ENCODE results near the gene TNFAIP8L2. TPM values are rescaled to one million over a fixed set of nuclear protein-coding genes. Genes with fewer than 3 reads are reported as not detected.

TNFAIP8L2 gene
- total RNA-seq, 1 experiment from 2014 or later = not detected

DNA sequence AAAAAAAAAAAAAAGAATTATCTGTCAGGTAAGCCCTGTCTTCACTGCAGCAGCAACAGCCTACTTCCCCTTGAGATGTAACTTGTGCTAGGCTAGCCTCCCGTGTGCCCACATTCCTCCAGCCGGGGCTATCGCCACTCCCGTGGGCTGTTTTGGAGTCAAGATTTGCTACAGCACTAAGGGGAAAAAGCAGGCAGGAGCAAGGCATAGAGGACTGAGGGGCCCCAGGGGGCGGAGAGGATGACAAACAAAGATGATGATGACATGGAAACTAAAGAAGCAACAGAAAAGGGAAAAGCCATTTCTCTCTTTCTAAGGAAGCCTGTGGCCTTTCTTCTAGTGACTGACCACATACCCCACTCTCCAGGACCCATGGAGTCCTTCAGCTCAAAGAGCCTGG is 1.9 kb downstream of the TNFAIP8L2 start:
- ChIA-PET CTCF (interaction anchor here (1.3 to 2.4 kb wide), 2 partner anchors 58 to 59 kb away, joined by 4 to 28 read pairs; no protein-coding TSS in a partner anchor), POLR2A (ENCODE audit: unreplicated experiment) (no interaction called here)
- no peak overlapping the region for H2AFZ ChIP-seq (ENCODE audit: low read length)
- H3K4me2 ChIP-seq (ENCODE audit: low read length) = no peak overlapping the region
- peaks cover 5% of the 10 kb centered on the region; the same call in 1 of the 2 replicates for H3K36me3 ChIP-seq (ENCODE audit: low read depth, low read length)
- no TSS peak for BruUV-seq (replicated peaks)
- no peaks in the 10 kb centered on the region for H4K20me1 ChIP-seq (ENCODE audit: low read length)
- no peak overlapping the region for H3K4me3 ChIP-seq (ENCODE audit: low read length)
- no peak overlapping the region for H3K27ac ChIP-seq (ENCODE audit: low read length)
- H3K4me1 ChIP-seq (ENCODE audit: insufficient read depth, low read length) = no peaks in the 10 kb centered on the region
- ATAC-seq (no peak), DNase-seq (no peak)
- no peaks in the 10 kb centered on the region for H3K27me3 ChIP-seq (ENCODE audit: low read length)
- no peak overlapping the region for H3K9ac ChIP-seq (ENCODE audit: low read length)
- H3K79me2 ChIP-seq (ENCODE audit: low read length) = no peaks in the 10 kb centered on the region
- H3F3A ChIP-seq (ENCODE audit: low read length, unreplicated experiment) = no peaks in the 10 kb centered on the region
- H3K9me2 ChIP-seq (replicated peaks; ENCODE audit: low read length) = no peaks in the 10 kb centered on the region
- no peaks in the 10 kb centered on the region for H3K9me3 ChIP-seq (ENCODE audit: low read length)
- TF ChIP-seq EZH2 (IDR thresholded peaks at IDR 0.05; ENCODE audit: low read length, unreplicated experiment) = no peak
- no peak for TF ChIP-seq EZH2phosphoT487 (IDR thresholded peaks at IDR 0.05; ENCODE audit: borderline replicate concordance, low read length)
- TF ChIP-seq, protein P1, sequence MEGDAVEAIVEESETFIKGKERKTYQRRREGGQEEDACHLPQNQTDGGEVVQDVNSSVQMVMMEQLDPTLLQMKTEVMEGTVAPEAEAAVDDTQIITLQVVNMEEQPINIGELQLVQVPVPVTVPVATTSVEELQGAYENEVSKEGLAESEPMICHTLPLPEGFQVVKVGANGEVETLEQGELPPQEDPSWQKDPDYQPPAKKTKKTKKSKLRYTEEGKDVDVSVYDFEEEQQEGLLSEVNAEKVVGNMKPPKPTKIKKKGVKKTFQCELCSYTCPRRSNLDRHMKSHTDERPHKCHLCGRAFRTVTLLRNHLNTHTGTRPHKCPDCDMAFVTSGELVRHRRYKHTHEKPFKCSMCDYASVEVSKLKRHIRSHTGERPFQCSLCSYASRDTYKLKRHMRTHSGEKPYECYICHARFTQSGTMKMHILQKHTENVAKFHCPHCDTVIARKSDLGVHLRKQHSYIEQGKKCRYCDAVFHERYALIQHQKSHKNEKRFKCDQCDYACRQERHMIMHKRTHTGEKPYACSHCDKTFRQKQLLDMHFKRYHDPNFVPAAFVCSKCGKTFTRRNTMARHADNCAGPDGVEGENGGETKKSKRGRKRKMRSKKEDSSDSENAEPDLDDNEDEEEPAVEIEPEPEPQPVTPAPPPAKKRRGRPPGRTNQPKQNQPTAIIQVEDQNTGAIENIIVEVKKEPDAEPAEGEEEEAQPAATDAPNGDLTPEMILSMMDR (conservative IDR thresholded peaks at IDR 0.05; ENCODE audit: low read depth, low read length) = no peak
- intact Hi-C loops (cut with micrococcal nuclease) = loop anchor here (10.0 kb wide), 1 partner anchor 134 kb away; no protein-coding TSS in a partner anchor

DNA sequence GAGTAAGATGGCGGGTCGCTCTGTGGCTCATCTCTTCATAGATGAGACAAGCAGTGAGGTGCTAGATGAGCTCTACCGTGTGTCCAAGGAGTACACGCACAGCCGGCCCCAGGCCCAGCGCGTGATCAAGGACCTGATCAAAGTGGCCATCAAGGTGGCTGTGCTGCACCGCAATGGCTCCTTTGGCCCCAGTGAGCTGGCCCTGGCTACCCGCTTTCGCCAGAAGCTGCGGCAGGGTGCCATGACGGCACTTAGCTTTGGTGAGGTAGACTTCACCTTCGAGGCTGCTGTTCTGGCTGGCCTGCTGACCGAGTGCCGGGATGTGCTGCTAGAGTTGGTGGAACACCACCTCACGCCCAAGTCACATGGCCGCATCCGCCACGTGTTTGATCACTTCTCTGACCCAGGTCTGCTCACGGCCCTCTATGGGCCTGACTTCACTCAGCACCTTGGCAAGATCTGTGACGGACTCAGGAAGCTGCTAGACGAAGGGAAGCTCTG is 2.4 kb downstream of the TNFAIP8L2 start:
- Histone ChIP-seq H3K9me2 (replicated peaks; ENCODE audit: low read length) (no peaks in the 10 kb centered on the region), H3K4me2 (ENCODE audit: low read length) (no peak overlapping the region), H3K9ac (ENCODE audit: low read length) (no peak overlapping the region), H3K79me2 (ENCODE audit: low read length) (no peaks in the 10 kb centered on the region), H3K36me3 (ENCODE audit: low read depth, low read length) (peaks cover 5% of the 10 kb centered on the region; the same call in 1 of the 2 replicates), H2AFZ (ENCODE audit: low read length) (no peak overlapping the region), H3F3A (ENCODE audit: low read length, unreplicated experiment) (no peaks in the 10 kb centered on the region), H3K27ac (ENCODE audit: low read length) (no peak overlapping the region), H3K4me3 (ENCODE audit: low read length) (no peak overlapping the region), H3K9me3 (ENCODE audit: low read length) (no peaks in the 10 kb centered on the region), H3K4me1 (ENCODE audit: insufficient read depth, low read length) (no peaks in the 10 kb centered on the region), H4K20me1 (ENCODE audit: low read length) (no peaks in the 10 kb centered on the region), H3K27me3 (ENCODE audit: low read length) (no peaks in the 10 kb centered on the region)
- intact Hi-C loops (cut with micrococcal nuclease) = loop anchor here (10.0 kb wide), 1 partner anchor 134 kb away; no protein-coding TSS in a partner anchor
- POLR2A ChIA-PET (ENCODE audit: unreplicated experiment) = no interaction called here
- DNase-seq (no peak), ATAC-seq (no peak)
- TF ChIP-seq EZH2phosphoT487 (IDR thresholded peaks at IDR 0.05; ENCODE audit: borderline replicate concordance, low read length) = no peak
- TF ChIP-seq, protein P1 (conservative IDR thresholded peaks at IDR 0.05; ENCODE audit: low read depth, low read length) = no peak
- TF ChIP-seq EZH2 (IDR thresholded peaks at IDR 0.05; ENCODE audit: low read length, unreplicated experiment) = no peak
- CTCF ChIA-PET = interaction anchor here (1.3 kb wide), 1 partner anchor 59 kb away, joined by 4 read pairs; no protein-coding TSS in a partner anchor
- no TSS peak for BruUV-seq (replicated peaks)

DNA sequence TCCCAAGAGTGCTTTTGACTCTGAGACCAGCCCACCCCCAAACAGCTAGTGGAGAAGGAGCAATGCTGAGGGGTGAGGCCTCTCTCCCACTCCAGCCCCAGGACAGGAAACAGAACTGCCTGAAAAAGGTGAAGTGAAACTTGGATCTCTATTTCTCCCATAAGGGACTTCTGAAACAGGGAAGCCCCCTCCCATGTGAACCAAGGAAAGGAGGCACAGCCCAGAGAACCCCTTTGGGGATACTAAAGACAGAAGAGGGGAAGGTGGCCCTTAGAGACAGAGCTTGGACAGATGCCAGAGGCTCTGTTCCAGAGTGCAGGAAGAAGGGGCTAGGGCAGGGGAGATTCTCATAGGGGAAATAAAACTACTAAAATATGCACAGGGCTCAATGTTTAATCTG is 2.9 kb downstream of the TNFAIP8L2 start:
- Histone ChIP-seq H3K27ac (ENCODE audit: low read length) (no peak overlapping the region), H4K20me1 (ENCODE audit: low read length) (no peaks in the 10 kb centered on the region), H3K79me2 (ENCODE audit: low read length) (peaks cover 5% of the 10 kb centered on the region), H3K36me3 (ENCODE audit: low read depth, low read length) (peaks cover 5% of the 10 kb centered on the region; the same call in 1 of the 2 replicates), H3K9me2 (replicated peaks; ENCODE audit: low read length) (no peaks in the 10 kb centered on the region), H3K4me3 (ENCODE audit: low read length) (no peak overlapping the region), H3F3A (ENCODE audit: low read length, unreplicated experiment) (no peaks in the 10 kb centered on the region), H3K4me1 (ENCODE audit: insufficient read depth, low read length) (peaks cover 4% of the 10 kb centered on the region), H3K27me3 (ENCODE audit: low read length) (no peaks in the 10 kb centered on the region), H3K9me3 (ENCODE audit: low read length) (no peaks in the 10 kb centered on the region), H2AFZ (ENCODE audit: low read length) (no peak overlapping the region), H3K9ac (ENCODE audit: low read length) (no peak overlapping the region), H3K4me2 (ENCODE audit: low read length) (no peak overlapping the region)
- TF ChIP-seq, protein P1 (conservative IDR thresholded peaks at IDR 0.05; ENCODE audit: low read depth, low read length) = no peak
- TF ChIP-seq EZH2phosphoT487 (IDR thresholded peaks at IDR 0.05; ENCODE audit: borderline replicate concordance, low read length) (no peak), EZH2 (IDR thresholded peaks at IDR 0.05; ENCODE audit: low read length, unreplicated experiment) (no peak)
- BruUV-seq (replicated peaks) = no TSS peak
- DNase-seq (no peak), ATAC-seq (no peak)
- POLR2A ChIA-PET (ENCODE audit: unreplicated experiment) = no interaction called here
- intact Hi-C loops (cut with micrococcal nuclease) = loop anchor here (10.0 kb wide), 1 partner anchor 135 kb away; no protein-coding TSS in a partner anchor
- CTCF ChIA-PET = interaction anchor here (1.3 kb wide), 1 partner anchor 60 kb away, joined by 4 read pairs; no protein-coding TSS in a partner anchor

Data from PC-3 (cell line).